ENCODE data around the gene CFAP69.

The CFAP69 gene

GRCh38 chr7:90222811-90223725, 21.9 kb upstream of the CFAP69 start:
- TF ChIP-seq CTCF (conservative IDR thresholded peaks at IDR 0.05; ENCODE audit: low read length): peak; percentile 9; the same call in 1 of the 2 replicates
- peak; percentile 97 for DNase-seq (ENCODE audit: low read depth)
- no peak overlapping the region for H3K4me3 ChIP-seq (ENCODE audit: low read length)

- DNase-seq (ENCODE audit: low read depth): no peak
- TF ChIP-seq CTCF (conservative IDR thresholded peaks at IDR 0.05; ENCODE audit: low read length): no peak
- H3K4me3 ChIP-seq (ENCODE audit: low read length): no peak overlapping the region
These were observed 20.8 kb upstream of the CFAP69 start for GRCh38 chr7:90224195-90224594.

- no peak for DNase-seq (ENCODE audit: low read depth)
- H3K4me3 ChIP-seq (ENCODE audit: low read length): no peak overlapping the region
- TF ChIP-seq CTCF (conservative IDR thresholded peaks at IDR 0.05; ENCODE audit: low read length): no peak
These were observed 19.8 kb upstream of the CFAP69 start for GRCh38 chr7:90225181-90225580.

- H3K4me3 ChIP-seq (ENCODE audit: low read length): no peak overlapping the region
- no peak for DNase-seq (ENCODE audit: low read depth)
- TF ChIP-seq CTCF (conservative IDR thresholded peaks at IDR 0.05; ENCODE audit: low read length): no peak
These were observed 19.4 kb upstream of the CFAP69 start for GRCh38 chr7:90225601-90226000.

GRCh38 chr7:90227259-90227658, 17.7 kb upstream of the CFAP69 start:
- TF ChIP-seq CTCF (conservative IDR thresholded peaks at IDR 0.05; ENCODE audit: low read length): no peak
- no peak overlapping the region for H3K4me3 ChIP-seq (ENCODE audit: low read length)
- DNase-seq (ENCODE audit: low read depth): no peak

- TF ChIP-seq CTCF (conservative IDR thresholded peaks at IDR 0.05; ENCODE audit: low read length): no peak
- no peak overlapping the region for H3K4me3 ChIP-seq (ENCODE audit: low read length)
- DNase-seq (ENCODE audit: low read depth): no peak
These were observed 15.3 kb upstream of the CFAP69 start for GRCh38 chr7:90229682-90230081.

- DNase-seq (ENCODE audit: low read depth): no peak
- H3K4me3 ChIP-seq (ENCODE audit: low read length): no peak overlapping the region
- no peak for TF ChIP-seq CTCF (conservative IDR thresholded peaks at IDR 0.05; ENCODE audit: low read length)
These were observed 14.1 kb upstream of the CFAP69 start for GRCh38 chr7:90230834-90231233.
